Spinal cord (tissue), 10 donors: ENCODE results near the gene DBNDD1. TPM values are rescaled to one million over a fixed set of nuclear protein-coding genes. Genes with fewer than 3 reads are reported as not detected.

Experiments
- DNase-seq, 6 donors: peaks; one replicate each; pipeline versions ENCODE4 v3.0.0 to v3.0.0-alpha.2; 2013 to 2015; ENCODE audit warnings: low spot score in 6 of 6, low read depth in 4 of 6
- H3K27ac ChIP-seq: one replicate; pipeline ENCODE4 v1.5.1; 2013; ENCODE audit warnings: low read depth, low read length, control low read depth
- H3K27me3 ChIP-seq: one replicate; pipeline ENCODE4 v1.6.1; 2013; ENCODE audit warnings: low read length; ENCODE audit not compliant: control insufficient read depth, insufficient read depth
- H3K36me3 ChIP-seq: one replicate; pipeline ENCODE4 v1.6.1; 2013; ENCODE audit warnings: low read length; ENCODE audit not compliant: control insufficient read depth, insufficient read depth
- H3K4me1 ChIP-seq: one replicate; pipeline ENCODE4 v1.6.1; 2013; ENCODE audit warnings: low read length; ENCODE audit not compliant: control insufficient read depth, insufficient read depth
- H3K4me3 ChIP-seq: one replicate; pipeline ENCODE4 v1.5.1; 2013; ENCODE audit warnings: low read depth, low read length, control low read depth
- H3K9me3 ChIP-seq: one replicate; pipeline ENCODE4 v1.6.1; 2013; ENCODE audit warnings: low read length; ENCODE audit not compliant: control insufficient read depth, insufficient read depth
- WGBS: methylation state at CpG from one replicate; pipeline ENCODE4 v1.1.5; 2013; ENCODE audit warnings: missing lambda C conversion rate; ENCODE audit not compliant: insufficient coverage; 5-methylcytosine and 5-hydroxymethylcytosine counted together
- polyA plus RNA-seq, 2 donors: library from polyadenylated mRNA; unstranded; fragments of 120-200 nt; gene quantifications; one replicate each; pipeline ENCODE4 v1.2.1, GENCODE V29; 2013; ENCODE audit not compliant: insufficient read length in 2 of 2
- total RNA-seq, 2 donors: library from RNA; depleted of rRNA in 1 of 2; stranded (reverse); fragments of 120-200 nt in 1 of 2; fragments of >200 nt in 1 of 2; gene quantifications; one replicate each; pipeline versions ENCODE4 v1.2.3 to v1.2.4, GENCODE V29; 2013 to 2014
- donor health status: healthy.

Gene DBNDD1
- total and polyA plus RNA-seq, 4 donors, result 6.0 to 59.5 (median 29.8) TPM

DNA sequence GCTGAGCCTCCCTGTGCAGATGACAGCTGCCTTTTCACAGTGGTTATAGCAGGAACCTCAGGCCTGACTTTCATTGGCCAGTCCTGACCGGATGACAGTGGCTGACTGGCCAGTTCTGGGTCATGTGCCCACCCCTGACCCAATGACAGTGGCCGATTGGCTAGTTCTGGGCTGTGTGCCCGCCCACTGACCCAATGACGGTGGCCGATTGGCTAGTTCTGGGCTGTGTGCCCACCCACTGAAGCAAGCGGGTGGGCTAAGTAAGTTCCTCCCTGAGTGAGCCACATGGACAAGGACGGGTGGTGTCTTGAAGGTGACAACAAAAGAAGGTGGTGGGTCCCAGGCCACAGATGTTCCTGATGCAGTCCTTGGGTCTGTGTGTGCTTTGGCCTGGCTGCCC lies 61.2 kb downstream of the DBNDD1 start:
- Histone ChIP-seq H3K36me3 (peaks cover 97% of the 10 kb centered on the region), H3K27me3 (no peaks in the 10 kb centered on the region), H3K27ac (no peak overlapping the region), H3K4me1 (no peaks in the 10 kb centered on the region), H3K9me3 (no peaks in the 10 kb centered on the region), H3K4me3 (no peak overlapping the region)
- peak in 2 of 6 donors; percentile 30 to 72 for DNase-seq
- WGBS, result 67% methylated on average over 7 of the region's 7 CpGs

DNA sequence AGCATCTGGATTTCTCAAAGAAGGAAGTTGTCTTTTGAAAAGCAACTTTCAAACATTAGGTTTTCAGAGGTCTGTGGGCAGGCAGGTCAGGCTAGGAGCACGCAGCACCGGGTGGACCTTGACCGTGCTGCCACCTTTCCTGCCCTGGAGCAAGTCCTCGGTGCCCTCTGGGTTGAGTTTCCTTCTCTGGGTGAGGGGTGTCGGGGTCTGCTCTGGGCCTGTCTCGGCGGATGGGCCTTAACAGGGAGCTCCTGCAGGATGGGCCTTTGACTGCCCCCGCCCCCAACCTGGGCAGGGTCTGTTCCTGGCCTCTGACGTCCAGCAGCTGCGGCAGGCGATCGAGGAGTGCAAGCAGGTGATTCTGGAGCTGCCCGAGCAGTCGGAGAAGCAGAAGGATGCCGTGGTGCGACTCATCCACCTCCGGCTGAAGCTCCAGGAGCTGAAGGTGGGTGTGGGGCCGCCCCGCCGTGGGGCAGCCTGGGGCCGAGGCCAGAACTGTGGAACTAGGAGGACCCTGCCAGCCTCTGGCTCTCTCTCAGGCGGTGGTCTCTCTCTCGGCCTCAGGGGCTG lies 62.0 kb downstream of the DBNDD1 start:
- no peak overlapping the region for H3K4me3 ChIP-seq
- H3K27me3 ChIP-seq, result no peaks in the 10 kb centered on the region
- no peaks in the 10 kb centered on the region for H3K4me1 ChIP-seq
- no peaks in the 10 kb centered on the region for H3K9me3 ChIP-seq
- no peak overlapping the region for H3K27ac ChIP-seq
- no peak for DNase-seq
- H3K36me3 ChIP-seq, result peaks cover 95% of the 10 kb centered on the region
- WGBS, result 97% methylated on average over 23 of the region's 23 CpGs

DNA sequence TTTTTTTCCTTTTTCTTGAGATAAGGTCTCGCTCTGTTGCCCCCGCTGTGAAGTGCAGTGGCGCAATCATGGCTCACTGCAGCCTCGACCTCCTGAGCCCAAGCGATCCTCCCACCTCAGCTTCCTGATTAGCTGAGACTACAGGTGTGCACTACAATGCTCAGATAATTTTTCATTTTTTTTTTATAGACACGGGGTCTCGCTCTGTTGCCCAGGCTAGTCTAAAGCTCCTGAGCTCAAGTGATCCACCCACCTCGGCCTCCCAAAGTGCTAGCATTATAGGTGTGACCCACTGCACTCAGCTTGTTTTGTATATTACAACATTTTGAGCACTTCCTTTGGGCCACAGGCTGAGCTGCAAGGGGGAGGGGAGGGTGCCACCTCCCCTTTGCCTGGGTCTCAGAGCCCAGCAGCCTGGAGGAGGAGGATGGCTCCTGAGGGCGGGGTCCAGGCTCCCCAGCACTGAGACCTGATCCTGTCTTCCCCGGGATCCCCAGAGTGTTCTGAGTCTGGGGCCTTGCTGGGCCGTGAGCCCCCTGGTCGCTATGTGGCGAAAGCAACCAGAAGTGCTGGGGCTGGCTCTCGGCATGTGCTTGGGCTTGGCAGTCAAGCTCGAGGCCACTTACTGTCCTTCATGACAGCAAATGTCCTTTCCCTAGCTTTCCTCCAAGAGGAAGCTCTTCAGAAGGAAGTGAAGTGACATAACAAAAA lies 62.6 kb downstream of the DBNDD1 start:
- no peak for DNase-seq
- H3K36me3 ChIP-seq, result peaks cover 93% of the 10 kb centered on the region
- H3K4me3 ChIP-seq, result no peak overlapping the region
- no peaks in the 10 kb centered on the region for H3K9me3 ChIP-seq
- no peaks in the 10 kb centered on the region for H3K27me3 ChIP-seq
- no peak overlapping the region for H3K27ac ChIP-seq
- WGBS, result 91% methylated on average over 12 of the region's 15 CpGs
- H3K4me1 ChIP-seq, result no peaks in the 10 kb centered on the region

DNA sequence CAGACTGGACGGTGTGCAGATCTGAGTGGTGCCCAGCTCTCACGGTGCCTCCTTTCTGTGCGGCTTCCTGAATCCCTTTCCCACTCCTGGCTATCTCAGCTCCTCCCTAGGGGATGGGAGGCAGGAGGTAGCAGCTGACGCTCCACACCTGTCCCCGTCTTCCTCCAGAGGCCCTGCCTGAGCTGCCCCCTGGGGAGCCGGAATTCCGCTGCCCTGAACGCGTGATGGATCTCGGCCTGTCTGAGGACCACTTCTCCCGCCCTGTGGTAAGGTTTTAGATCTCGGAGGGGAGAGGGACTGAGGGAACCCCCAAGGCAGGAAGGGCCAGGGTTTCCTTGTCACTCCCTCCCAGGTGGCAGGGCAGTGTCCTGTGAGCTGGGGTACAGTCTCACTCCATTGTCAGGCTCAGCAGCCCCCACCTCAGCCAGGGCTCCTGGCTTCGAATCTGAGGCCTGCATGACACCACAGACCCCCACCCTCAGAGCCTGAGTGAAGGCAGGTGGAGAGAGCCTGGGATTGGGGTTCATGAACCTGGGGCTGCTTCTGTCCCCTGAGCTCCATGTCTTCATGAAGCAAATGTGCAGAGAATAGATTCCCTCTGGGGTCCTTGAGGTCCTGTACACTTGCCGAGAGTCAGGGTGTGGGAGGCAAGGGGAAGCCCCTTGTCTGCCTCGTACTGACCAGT lies 64.1 kb downstream of the DBNDD1 start:
- H3K27me3 ChIP-seq, result no peaks in the 10 kb centered on the region
- WGBS, result 97% methylated on average over 7 of the region's 15 CpGs
- H3K4me3 ChIP-seq, result no peak overlapping the region
- peaks cover 3% of the 10 kb centered on the region for H3K4me1 ChIP-seq
- no peak for DNase-seq
- H3K9me3 ChIP-seq, result no peaks in the 10 kb centered on the region
- H3K27ac ChIP-seq, result no peak overlapping the region
- H3K36me3 ChIP-seq, result peaks cover 79% of the 10 kb centered on the region

Other genes with a start within 250 kb of the DBNDD1 start
- gene FANCA, start 202.8 kb downstream of the DBNDD1 start, total RNA-seq, result 10 to 100 TPM in 1 of 2 donors, 1 to 10 TPM in 1; 9.3 to 11.5 TPM
- 10 to 100 TPM; 17.0 to 32.5 TPM for gene FANCA, start 202.8 kb downstream of the DBNDD1 start, polyA plus RNA-seq
- 10 to 100 TPM; 12.3 to 14.1 TPM for gene SPIRE2, start 191.0 kb downstream of the DBNDD1 start, total RNA-seq
- gene SPIRE2, start 191.0 kb downstream of the DBNDD1 start, polyA plus RNA-seq, result 10 to 100 TPM; 40.3 to 51.3 TPM
- 100 to 1,000 TPM; 114 to 169 TPM for gene TCF25, start 145.9 kb downstream of the DBNDD1 start, total RNA-seq
- 100 to 1,000 TPM; 181 to 240 TPM for gene TCF25, start 145.9 kb downstream of the DBNDD1 start, polyA plus RNA-seq
- 1 to 10 TPM; 2.2 to 3.4 TPM for gene MC1R, start 100.6 kb downstream of the DBNDD1 start, total RNA-seq
- gene MC1R, start 100.6 kb downstream of the DBNDD1 start, polyA plus RNA-seq, result 10 to 100 TPM in 1 of 2 donors, 1 to 10 TPM in 1; 6.3 to 13.3 TPM
- 100 to 1,000 TPM; 309 to 607 TPM for gene TUBB3, start 96.1 kb downstream of the DBNDD1 start, total RNA-seq
- 1,000 to 10,000 TPM; 1,077 to 1,105 TPM for gene TUBB3, start 96.1 kb downstream of the DBNDD1 start, polyA plus RNA-seq
- gene DEF8, start 70.7 kb downstream of the DBNDD1 start, total RNA-seq, result 10 to 100 TPM; 65.6 to 69.2 TPM
- gene DEF8, start 70.7 kb downstream of the DBNDD1 start, polyA plus RNA-seq, result 100 to 1,000 TPM; 104 to 125 TPM
- not detected for gene PRDM7, start 57.9 kb upstream of the DBNDD1 start, total RNA-seq
- gene PRDM7, start 57.9 kb upstream of the DBNDD1 start, polyA plus RNA-seq, result under 1 TPM in 1 of 2 donors, not detected in 1; 0.54 TPM